Stimulated activated CD8-positive, alpha-beta memory T cell treated with anti-CD3 and anti-CD28 coated beads, Interleukin-15, amount 100 ng/mL, for 1 hour (primary cell): ENCODE data around the gene ACSL1.
A peak's percentile ranks its signal among the peaks of the same experiment; 100 is the strongest.

Source experiments
- DNase-seq: peaks from one replicate; pipeline ENCODE4 v3.0.0-alpha.2; 2020; ENCODE audit warnings: low read depth

ACSL1 gene, protein sequence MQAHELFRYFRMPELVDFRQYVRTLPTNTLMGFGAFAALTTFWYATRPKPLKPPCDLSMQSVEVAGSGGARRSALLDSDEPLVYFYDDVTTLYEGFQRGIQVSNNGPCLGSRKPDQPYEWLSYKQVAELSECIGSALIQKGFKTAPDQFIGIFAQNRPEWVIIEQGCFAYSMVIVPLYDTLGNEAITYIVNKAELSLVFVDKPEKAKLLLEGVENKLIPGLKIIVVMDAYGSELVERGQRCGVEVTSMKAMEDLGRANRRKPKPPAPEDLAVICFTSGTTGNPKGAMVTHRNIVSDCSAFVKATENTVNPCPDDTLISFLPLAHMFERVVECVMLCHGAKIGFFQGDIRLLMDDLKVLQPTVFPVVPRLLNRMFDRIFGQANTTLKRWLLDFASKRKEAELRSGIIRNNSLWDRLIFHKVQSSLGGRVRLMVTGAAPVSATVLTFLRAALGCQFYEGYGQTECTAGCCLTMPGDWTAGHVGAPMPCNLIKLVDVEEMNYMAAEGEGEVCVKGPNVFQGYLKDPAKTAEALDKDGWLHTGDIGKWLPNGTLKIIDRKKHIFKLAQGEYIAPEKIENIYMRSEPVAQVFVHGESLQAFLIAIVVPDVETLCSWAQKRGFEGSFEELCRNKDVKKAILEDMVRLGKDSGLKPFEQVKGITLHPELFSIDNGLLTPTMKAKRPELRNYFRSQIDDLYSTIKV

DNA sequence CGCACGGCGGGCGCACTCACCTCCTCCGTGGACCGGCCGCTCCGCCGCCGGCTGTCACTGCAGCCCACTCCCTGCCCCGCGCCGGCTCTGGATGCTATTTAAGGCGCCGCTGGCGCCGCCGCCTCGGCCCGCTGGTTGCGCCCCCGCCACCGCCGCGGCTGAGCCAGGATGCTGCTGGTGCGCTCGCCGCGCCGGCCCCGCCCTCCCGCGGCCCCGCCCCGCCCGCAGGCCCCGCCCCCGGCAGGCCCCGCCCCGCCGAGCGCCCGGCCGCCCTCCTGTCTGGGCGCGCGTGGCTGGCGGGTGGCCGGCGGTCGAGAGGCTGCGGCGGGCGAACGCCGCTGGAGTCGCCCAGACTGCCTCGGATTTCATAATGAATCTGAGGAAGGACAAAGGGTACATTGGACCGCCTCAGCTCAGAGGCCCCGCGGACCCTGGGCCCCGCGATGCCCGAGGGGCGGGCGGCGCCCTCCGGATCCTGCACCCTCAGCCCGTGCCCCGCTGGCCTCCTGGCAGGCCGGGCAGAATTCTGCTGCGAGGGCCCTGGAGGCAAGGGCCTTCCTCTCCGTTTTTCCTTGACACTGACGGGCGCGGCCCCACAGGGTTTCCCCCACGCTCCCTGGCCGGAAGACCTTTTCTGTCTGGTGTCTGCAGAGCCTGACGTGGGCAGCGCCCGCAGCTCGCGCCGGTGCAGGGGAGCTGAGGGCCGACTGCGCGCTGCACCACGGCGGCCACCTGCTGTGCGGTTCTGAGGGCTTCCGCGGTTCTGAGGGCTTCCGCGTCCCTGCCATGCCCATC, at the start of gene ACSL1:
Gene ACSL1 (minus strand): TSS at position 73 of the 795 bp plus-strand sequence. CDS start 22,454 bp downstream, outside the sequence.
- DNase-seq: peak; percentile 56

- no peak for DNase-seq
Observed at GRCh38 chr4:184873054-184873453, 47.3 kb upstream of the ACSL1 start.

GRCh38 chr4:184870718-184871117, 45.0 kb upstream of the ACSL1 start:
- no peak for DNase-seq

DNA sequence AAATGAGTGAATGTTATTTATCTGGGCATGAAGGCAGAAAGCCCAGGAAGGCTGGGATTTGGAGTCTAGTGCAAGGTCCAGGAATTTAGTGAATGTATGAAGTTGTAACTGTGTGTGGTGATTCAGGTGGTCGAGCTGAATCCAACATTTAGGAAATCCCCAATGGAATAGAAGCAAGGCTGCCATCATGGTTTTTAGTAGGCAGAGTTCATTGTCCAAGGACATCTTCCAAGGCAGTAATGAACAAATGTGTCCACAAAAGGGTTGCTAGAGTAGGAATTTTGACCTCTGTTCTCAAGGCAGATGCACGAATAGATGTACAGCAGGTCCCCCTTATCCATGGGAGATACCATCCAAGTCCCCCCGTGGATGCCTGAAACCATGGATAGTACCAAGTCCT, 42.9 kb upstream of the ACSL1 start:
- no peak for DNase-seq

DNA sequence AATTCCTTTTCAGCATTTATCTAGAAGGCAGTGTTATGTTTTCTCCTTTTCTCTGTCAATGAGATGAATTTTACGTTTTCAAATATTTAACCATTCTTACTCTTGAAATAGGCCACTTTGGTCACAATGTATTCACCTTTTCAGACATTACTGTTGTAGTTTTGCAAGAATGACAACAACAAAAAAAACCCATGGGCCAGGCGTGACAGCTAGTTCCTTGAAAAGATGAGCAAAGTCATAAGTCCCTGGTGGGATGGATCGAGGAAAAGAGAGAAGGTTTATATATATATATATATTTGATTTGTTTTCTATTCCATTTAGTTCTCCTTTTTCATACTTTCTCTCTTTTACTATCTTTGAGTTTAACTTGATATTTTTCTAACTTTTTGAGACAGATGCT, 38.1 kb upstream of the ACSL1 start:
- DNase-seq: no peak

- DNase-seq: no peak
Observed at GRCh38 chr4:184861047-184861446, 35.3 kb upstream of the ACSL1 start.

DNA sequence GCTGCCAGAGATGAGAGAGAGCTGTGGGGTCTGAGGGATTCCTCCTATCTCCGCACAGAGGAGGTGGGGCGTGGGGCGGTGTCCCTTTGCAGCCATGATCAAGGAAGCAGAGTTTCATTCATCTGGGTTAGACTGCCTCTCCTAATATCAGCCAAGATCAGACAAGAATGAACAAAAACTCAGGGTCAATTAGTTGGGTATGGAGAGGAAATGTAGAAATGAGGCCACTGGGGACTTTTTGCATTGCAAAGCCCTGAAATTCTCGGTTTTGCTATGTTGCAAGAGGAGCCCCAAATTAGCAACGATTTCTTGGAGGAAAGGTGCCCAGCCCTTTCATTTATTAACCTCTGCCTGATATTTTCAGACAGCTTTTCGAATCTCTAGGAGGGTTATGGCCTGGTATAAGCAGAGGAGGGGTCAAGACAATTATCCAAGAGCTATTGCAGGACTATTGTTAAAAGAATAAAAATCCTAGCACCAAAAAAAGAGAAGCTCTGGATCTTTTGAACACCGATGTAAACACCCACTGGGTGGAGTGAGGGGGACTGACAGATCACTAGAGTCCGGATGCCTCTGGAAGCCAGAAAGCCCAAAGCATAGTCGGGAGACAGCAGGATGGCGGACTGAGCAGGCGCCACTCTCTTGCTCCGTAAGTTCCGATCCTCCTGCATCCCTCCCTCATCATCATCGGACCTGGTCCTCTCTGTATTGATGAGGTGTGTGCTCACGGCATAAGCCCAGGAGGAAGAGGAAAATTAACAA, 34.4 kb upstream of the ACSL1 start:
- DNase-seq: no peak

- DNase-seq: no peak
Observed at GRCh38 chr4:184857441-184858121, 31.8 kb upstream of the ACSL1 start.

DNA sequence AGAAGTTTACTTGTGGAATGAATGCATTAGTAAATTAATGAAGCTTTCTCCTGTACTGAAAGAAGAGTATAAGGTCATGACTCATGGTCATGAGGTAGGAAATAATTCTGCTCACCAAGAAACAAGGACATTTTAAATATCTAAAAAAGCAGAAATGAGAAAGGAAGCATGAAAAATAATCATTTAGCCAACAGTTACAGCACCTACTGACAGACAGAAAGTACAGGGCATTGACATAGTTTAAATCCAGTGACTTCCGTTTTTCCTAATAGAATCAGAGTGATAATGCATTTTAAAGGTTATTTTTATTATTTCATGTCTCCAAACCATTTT, 30.5 kb upstream of the ACSL1 start:
- DNase-seq: no peak

DNA sequence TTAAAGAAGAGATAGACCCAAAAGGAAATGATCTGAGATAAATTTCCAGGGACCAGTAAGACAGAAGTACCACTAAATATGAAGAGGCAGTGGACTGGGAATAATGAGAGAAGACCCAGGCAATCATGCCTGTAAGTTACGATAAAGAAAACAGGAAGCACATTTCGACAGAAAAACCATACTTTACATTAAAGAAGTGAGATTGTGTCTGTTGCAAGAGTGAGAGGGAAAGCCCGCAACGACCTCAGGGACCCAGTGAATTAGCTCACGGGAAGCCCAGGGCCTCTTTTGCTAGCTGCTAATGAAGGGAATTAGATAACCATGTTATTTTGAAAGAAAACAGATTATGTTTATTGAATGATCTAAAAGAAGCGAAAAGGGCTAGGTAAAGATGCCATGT, 28.9 kb upstream of the ACSL1 start:
- DNase-seq: no peak

- no peak for DNase-seq
Observed at GRCh38 chr4:184853436-184853835, 27.7 kb upstream of the ACSL1 start.

- DNase-seq: no peak
Observed at GRCh38 chr4:184851886-184852285, 26.1 kb upstream of the ACSL1 start.

- DNase-seq: no peak
Observed at GRCh38 chr4:184851200-184851541, 25.4 kb upstream of the ACSL1 start.

DNA sequence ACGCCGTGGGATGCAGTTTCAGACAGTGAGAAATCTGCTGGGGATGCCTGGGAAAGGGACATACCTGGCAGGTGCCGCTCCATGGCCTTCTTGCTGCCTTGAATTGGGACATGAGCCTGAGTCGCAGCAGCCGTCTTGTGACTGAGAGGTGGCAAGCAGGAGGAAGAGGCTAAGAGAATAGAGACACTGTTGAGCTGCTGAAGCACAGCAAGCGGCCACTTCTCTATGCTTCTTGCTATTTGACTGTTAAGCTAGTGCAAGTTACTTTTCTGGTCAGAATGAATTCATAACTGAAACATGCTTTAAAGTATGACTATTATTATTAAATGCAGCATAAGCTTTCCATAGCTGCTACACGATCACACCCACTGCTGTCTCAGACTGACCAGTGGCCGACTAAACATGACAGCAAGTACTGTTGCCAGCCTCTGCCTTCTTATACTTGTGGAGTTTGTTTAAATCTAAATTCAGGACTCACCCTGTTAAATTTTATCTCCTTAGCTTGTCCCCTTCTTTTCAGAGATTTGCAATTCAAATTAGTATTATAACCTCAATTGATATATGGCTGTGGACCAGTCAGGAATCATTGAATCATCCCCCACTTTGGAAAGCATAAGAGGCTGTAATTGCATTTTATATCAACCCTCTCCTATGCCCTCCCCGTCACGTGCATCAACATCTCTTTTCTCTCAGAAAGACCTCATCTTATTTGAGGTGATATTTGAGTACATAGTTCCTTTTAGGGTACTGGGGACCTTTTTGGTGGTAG, 24.8 kb upstream of the ACSL1 start:
- no peak for DNase-seq

DNA sequence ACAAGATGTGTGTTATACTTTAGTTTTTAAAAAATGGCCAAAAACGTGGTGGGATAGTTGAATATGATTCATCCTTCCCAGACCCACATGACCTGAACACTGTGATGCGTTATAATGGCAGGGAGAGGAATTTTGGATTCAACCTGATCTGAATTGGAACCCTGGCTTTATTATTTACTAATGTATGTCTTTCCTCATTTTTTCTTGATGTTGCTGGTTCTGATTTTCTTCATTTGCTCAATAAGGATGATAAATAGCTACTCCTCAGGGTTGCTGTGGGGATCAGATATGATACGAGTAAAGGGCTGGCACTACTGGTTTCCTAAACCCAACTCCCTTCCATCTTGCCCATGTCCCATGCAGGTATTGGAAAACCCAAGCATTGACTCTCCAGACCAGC, 24.2 kb upstream of the ACSL1 start:
- no peak for DNase-seq

DNA sequence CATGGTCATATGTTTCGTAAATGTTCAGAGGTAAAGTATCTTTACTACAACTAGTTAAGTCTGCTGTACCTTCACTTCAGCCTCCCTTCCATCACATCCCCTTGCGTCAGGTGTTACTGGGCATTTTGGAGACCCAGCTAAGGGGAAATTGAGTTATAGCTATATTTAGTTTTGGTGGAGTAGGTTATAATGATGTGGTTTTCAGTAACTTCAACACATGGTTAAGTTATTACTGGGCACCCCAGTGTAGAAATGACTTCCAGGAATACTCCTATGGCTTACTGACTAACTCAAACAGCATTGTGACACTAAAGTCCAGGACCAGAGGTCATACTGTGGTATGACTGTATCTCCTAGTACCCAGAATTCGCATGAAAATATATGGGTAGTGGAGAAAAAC, 23.4 kb upstream of the ACSL1 start:
- DNase-seq: no peak

GRCh38 chr4:184848510-184848909, 22.7 kb upstream of the ACSL1 start:
- no peak for DNase-seq

DNA sequence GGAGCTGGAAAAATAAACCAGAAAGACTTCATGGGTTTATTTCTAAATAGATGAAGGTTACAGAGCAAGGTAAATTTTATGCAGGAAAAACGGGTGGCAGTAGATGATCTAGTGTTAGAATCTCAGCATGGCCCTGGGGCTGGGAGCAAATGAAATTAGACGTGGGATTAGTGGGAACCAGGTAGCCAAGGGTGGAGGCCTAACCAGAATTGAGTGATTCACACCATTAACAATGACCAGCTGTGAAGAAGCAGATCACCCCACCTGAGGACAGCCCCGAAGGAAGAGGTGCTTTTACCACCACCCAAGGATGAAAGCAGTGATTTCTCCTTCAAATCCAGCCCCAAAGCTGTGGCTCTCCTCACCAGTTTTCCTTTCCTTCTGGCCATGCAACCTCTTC, 20.8 kb upstream of the ACSL1 start:
- no peak for DNase-seq

GRCh38 chr4:184845367-184846021, 19.7 kb upstream of the ACSL1 start:
- no peak for DNase-seq

DNA sequence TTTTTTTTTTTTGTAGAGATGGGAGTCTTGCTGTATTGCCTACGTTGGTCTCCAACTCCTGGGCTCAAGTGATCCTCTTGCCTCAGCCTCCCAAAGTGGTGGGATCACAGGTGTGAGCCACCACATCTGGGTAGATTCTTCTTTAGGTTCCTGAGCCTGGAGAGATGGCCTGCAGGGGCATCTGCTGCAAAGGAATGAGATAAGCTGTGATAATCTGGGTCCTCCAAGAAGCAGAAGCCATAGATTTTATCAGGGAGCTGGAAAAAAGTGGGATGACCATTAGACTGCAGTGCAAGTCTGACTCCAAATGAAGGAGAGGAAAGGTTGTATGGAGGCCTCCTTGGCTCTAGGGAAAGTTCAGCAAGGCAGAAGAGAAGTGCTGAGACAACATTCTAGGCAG, 19.0 kb upstream of the ACSL1 start:
- DNase-seq: no peak
